ENCODE measurements around the gene PUM2. TPM values are rescaled to one million over a fixed set of nuclear protein-coding genes. Genes with fewer than 3 reads are reported as not detected.

The PUM2 gene
- total RNA-seq, 2 donors from 2014 or later, result 87.7 to 119 TPM

DNA sequence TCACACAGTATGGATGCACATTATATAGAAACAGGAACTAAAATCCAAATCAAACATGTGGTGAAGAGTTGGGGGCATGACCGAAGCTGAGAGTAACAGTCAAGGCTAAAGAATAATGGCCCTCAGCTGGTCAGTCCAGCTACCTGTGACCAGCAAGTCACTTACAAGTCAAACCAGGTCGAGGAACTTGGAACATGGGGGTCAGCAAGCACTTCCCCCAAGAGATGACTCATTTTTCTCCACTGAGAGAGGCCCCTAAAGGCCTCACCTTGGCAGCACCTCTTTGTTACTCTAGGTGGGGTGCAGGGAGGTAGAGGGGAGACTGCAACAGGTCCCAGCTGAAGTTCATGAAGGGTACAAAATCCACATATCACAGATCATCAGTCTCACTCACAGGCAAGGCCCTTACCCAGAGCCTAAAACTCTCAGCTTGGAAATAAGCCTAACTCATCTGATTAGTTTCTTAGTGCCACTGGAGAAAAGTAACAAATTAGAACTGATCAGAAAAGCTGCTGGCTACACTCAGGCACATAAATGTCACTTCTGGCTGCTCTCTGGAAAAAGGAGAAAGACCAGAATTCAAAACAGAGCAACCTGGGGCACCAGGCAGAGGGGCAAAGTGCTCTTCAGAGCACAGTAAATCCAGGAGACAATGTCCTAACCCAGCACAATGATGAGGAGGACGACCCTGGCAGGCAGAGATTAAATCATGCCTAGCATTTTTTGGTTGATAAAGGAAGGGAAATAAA, 129.7 kb downstream of the PUM2 start:
- no peaks in the 10 kb centered on the region for H3K9me3 ChIP-seq
- no peak overlapping the region for H3K4me3 ChIP-seq
- no peak for TF ChIP-seq CTCF (IDR thresholded peaks at IDR 0.05)
- DNase-seq, result no peak
- peaks cover 4% of the 10 kb centered on the region for H3K4me1 ChIP-seq
- H3K36me3 ChIP-seq, result no peaks in the 10 kb centered on the region
- H3K27ac ChIP-seq, result no peak overlapping the region
- intact Hi-C loops (cut with DNase I), result loop anchor here (10.0 kb wide), 2 partner anchors 86 to 116 kb away; no protein-coding TSS in a partner anchor
- H3K9ac ChIP-seq (ENCODE audit: low read depth in 2 of 2, low read length in 2 of 2), result no peak overlapping the region
- H3K27me3 ChIP-seq, result no peaks in the 10 kb centered on the region

GRCh38 chr2:20219763-20220380, 130.8 kb downstream of the PUM2 start:
- Histone ChIP-seq H3K9ac (ENCODE audit: low read depth in 2 of 2, low read length in 2 of 2) (no peak overlapping the region), H3K36me3 (no peaks in the 10 kb centered on the region), H3K27me3 (no peaks in the 10 kb centered on the region), H3K4me1 (peaks cover 4% of the 10 kb centered on the region), H3K9me3 (no peaks in the 10 kb centered on the region), H3K27ac (no peak overlapping the region), H3K4me3 (no peak overlapping the region)
- TF ChIP-seq CTCF (IDR thresholded peaks at IDR 0.05), result no peak
- DNase-seq, result no peak
- intact Hi-C loops (cut with DNase I), result loop anchor here (10.0 kb wide), 2 partner anchors 85 to 115 kb away; no protein-coding TSS in a partner anchor

DNA sequence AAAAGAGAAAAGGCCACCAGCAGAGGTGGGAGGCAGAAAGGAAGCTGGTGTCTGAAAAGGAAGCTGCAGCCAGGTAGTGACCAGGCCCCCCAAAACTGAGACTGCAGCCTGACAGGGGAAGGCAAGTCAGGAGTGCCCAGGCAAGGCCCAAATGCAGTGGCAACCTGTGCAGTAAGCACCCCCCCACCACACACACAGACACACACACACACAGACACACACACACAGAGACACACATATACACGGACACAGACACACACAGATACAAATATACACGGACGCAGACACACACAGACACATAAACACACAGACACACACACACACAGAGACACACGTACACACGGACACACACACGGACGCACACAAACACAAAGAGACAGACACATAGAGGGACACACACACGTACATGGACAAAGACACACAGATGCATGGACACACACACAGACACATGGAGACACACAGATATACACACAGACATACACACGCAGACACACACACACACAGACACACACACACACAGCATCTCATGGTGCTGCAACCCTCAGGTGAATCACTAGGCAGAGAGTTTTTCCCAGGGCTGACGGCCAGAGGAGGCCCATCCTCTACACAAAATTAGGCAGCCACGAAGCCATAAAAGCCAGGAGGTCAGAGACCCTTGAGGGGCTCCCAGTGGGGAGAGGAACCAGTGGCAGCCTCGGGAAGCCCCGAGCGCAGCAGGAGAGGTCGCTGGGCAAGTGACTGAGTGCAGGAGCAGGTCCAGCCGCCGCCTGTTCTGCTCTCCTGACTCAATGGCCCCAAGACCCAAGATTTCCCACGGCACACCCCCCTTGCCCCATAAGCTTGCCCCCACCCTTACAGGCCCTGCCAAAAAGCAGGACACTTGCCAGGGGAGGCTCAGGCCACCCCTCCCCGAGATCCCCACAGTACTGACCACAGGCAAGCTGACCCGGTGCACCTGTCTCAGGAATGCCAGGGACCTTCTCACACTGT, 132.0 kb downstream of the PUM2 start:
- no peaks in the 10 kb centered on the region for H3K36me3 ChIP-seq
- no peak overlapping the region for H3K9ac ChIP-seq (ENCODE audit: low read depth in 2 of 2, low read length in 2 of 2)
- TF ChIP-seq CTCF (IDR thresholded peaks at IDR 0.05), result no peak
- H3K27ac ChIP-seq, result no peak overlapping the region
- no peak overlapping the region for H3K4me3 ChIP-seq
- no peak for DNase-seq
- H3K27me3 ChIP-seq, result no peaks in the 10 kb centered on the region
- peaks cover 4% of the 10 kb centered on the region for H3K4me1 ChIP-seq
- intact Hi-C loops (cut with DNase I), result no loop called here
- no peaks in the 10 kb centered on the region for H3K9me3 ChIP-seq

DNA sequence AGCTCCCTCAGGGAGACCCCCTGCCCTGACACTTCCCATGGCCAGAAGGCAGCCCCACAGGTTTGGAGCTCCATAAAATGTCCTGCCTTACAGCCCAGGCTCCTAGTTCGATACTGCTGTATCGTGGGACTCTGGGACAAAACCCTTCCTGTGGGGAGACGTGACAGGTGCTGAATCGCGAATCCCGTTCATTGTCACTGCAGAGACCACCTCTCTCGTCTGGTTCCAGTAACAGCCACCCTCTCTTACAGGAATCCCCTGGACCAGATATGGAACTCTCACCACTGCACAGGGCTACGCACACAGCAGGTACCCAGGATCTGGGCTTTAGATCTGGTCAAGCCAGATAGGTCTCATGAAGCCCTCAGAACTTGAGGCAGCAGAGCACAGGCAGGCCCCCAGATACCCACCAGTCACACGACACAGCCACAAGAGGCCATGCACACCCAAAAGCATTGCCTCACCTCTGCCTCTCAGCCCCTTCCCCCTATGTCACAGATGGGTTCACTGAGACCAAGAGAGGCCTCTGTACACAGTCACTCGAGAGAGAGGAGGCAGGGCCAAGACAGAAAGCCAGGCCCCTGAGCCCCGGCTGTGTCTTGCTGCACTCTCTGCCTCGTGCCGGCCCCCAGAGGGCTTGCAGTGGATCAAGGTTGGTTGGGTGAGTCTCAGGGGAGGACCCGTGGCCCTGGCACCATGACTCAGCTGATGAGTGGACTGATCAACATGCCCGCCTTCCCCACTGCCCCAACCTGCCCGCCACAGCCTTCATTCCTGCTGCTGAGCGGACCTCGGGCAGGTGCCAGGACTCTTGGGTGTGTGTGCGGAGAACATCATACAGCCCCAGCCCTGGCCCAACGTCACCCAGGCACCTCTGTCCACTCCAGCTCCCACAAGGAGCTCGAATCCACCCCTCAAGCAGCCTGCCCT, 133.3 kb downstream of the PUM2 start:
- Histone ChIP-seq H3K27me3 (no peaks in the 10 kb centered on the region), H3K4me3 (no peak overlapping the region), H3K27ac (no peak overlapping the region), H3K36me3 (no peaks in the 10 kb centered on the region), H3K4me1 (peaks cover under 1% of the 10 kb centered on the region), H3K9me3 (no peaks in the 10 kb centered on the region), H3K9ac (ENCODE audit: low read depth in 2 of 2, low read length in 2 of 2) (no peak overlapping the region)
- TF ChIP-seq CTCF (IDR thresholded peaks at IDR 0.05), result no peak
- intact Hi-C loops (cut with DNase I), result no loop called here
- no peak for DNase-seq

Measured in colonic mucosa (tissue), 4 donors.